ENCODE results near the gene KRT73. TPM values are rescaled to one million over a fixed set of nuclear protein-coding genes. Genes with fewer than 3 reads are reported as not detected.

KRT73 gene
- total RNA-seq, 2 experiments from 2014 or later = 0.19 TPM; not detected in 1

DNA sequence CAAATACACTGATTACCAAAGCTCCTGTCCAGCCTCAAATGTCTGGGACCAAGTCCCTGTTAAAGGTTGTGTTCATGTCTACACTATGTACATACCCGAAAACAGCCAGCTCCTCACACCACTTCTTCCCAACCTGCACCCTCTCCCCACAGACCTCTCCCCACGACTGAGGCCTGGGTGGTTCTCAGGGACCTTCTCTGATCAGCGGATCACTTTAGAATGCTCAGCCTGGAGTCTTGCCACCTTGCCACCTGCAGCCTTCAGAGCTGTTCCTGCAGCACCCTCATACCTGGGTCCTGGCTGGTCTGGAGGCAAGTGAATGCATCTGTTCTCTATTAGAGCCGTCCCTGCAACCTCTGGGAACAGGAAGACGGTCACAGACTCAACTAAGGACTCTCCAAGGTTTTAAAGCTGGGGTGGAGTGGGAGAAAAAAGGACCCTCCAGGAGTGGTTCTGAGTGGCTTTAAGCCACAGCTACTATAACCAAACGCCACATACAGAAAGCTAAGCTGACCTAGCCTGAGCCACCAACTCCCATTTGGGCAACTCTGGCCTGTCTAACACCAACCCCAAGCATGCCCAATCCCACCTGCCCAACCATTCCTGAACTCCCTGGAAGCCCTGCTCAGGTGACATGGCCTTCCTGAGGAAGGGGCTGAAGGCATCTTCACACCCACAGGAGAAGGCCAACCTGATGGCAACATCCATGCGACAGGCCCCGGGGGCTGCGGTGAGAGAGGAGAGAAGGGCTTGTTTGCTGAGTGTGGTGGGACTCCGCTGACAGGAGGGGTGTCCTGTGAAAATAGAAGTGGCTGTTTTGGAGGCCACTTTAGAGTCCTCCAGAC is 25.1 kb upstream of the KRT73 start:
- H3K27me3 Mint-ChIP-seq = no peaks in the 10 kb centered on the region
- H3K27ac Mint-ChIP-seq = no peak overlapping the region
- intact Hi-C loops (cut with micrococcal nuclease) = loop anchor here (10.0 kb wide), 1 partner anchor 59 kb away; no protein-coding TSS in a partner anchor
- peaks cover 50% of the 10 kb centered on the region for H3K4me1 Mint-ChIP-seq (ENCODE audit: low read depth)
- H3K4me3 Mint-ChIP-seq = no peak overlapping the region
- no peaks in the 10 kb centered on the region for H3K36me3 Mint-ChIP-seq
- ChIA-PET CTCF (no interaction called here), POLR2A (no interaction called here)
- no peaks in the 10 kb centered on the region for H3K9me3 Mint-ChIP-seq
- DNase-seq = no peak

- no peak overlapping the region for H3K4me3 Mint-ChIP-seq
- H3K36me3 Mint-ChIP-seq = no peaks in the 10 kb centered on the region
- no peaks in the 10 kb centered on the region for H3K27me3 Mint-ChIP-seq
- intact Hi-C loops (cut with micrococcal nuclease) = loop anchor here (10.0 kb wide), 1 partner anchor 57 kb away; no protein-coding TSS in a partner anchor
- peaks cover 41% of the 10 kb centered on the region for H3K4me1 Mint-ChIP-seq (ENCODE audit: low read depth)
- no peak for DNase-seq
- CTCF ChIA-PET = no interaction called here
- no peak overlapping the region for H3K27ac Mint-ChIP-seq
- no peaks in the 10 kb centered on the region for H3K9me3 Mint-ChIP-seq
- POLR2A ChIA-PET = no interaction called here
Measured at GRCh38 chr12:52641468-52641867, 23.1 kb upstream of the KRT73 start.

DNA sequence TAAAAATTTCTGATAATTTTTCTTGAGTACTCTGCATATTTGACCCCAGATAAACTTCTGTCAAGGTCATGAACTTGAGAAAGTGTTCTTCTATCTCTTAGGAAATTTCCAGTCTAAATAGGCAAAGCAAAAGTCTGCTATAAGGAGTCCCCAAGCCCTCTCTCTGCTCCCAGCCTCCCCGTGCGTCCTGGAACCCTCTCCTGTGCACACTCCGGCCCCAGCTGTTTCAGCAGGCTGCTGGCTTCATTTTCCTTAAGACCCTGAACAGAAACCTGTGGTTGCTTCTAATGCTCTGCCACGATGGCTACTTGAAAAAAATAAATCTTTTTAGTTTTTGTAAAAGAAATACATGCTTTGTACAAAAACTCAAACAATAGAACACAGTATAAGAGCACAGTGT is 18.9 kb upstream of the KRT73 start:
- intact Hi-C loops (cut with micrococcal nuclease) = no loop called here
- Mint-ChIP-seq H3K4me3 (no peak overlapping the region), H3K27ac (no peak overlapping the region), H3K9me3 (no peaks in the 10 kb centered on the region), H3K4me1 (ENCODE audit: low read depth) (peaks cover 26% of the 10 kb centered on the region), H3K27me3 (peaks cover 2% of the 10 kb centered on the region), H3K36me3 (no peaks in the 10 kb centered on the region)
- CTCF ChIA-PET = no interaction called here
- no peak for DNase-seq
- POLR2A ChIA-PET = no interaction called here

- Mint-ChIP-seq H3K9me3 (no peaks in the 10 kb centered on the region), H3K27ac (no peak overlapping the region), H3K4me1 (ENCODE audit: low read depth) (peaks cover 24% of the 10 kb centered on the region), H3K27me3 (peaks cover 2% of the 10 kb centered on the region), H3K4me3 (no peak overlapping the region), H3K36me3 (no peaks in the 10 kb centered on the region)
- no peak for DNase-seq
- POLR2A ChIA-PET = no interaction called here
- intact Hi-C loops (cut with micrococcal nuclease) = no loop called here
- CTCF ChIA-PET = no interaction called here
Measured at GRCh38 chr12:52636592-52637258, 18.4 kb upstream of the KRT73 start.

- CTCF ChIA-PET = interaction anchor here (0.7 kb wide), 1 partner anchor 1947 kb away, joined by 4 read pairs; no protein-coding TSS in a partner anchor
- Mint-ChIP-seq H3K4me3 (no peak overlapping the region), H3K36me3 (no peaks in the 10 kb centered on the region), H3K4me1 (ENCODE audit: low read depth) (peaks cover 19% of the 10 kb centered on the region), H3K9me3 (no peaks in the 10 kb centered on the region), H3K27ac (no peak overlapping the region), H3K27me3 (peaks cover 2% of the 10 kb centered on the region)
- POLR2A ChIA-PET = no interaction called here
- intact Hi-C loops (cut with micrococcal nuclease) = no loop called here
- no peak for DNase-seq
Measured at GRCh38 chr12:52636189-52636588, 17.8 kb upstream of the KRT73 start.

DNA sequence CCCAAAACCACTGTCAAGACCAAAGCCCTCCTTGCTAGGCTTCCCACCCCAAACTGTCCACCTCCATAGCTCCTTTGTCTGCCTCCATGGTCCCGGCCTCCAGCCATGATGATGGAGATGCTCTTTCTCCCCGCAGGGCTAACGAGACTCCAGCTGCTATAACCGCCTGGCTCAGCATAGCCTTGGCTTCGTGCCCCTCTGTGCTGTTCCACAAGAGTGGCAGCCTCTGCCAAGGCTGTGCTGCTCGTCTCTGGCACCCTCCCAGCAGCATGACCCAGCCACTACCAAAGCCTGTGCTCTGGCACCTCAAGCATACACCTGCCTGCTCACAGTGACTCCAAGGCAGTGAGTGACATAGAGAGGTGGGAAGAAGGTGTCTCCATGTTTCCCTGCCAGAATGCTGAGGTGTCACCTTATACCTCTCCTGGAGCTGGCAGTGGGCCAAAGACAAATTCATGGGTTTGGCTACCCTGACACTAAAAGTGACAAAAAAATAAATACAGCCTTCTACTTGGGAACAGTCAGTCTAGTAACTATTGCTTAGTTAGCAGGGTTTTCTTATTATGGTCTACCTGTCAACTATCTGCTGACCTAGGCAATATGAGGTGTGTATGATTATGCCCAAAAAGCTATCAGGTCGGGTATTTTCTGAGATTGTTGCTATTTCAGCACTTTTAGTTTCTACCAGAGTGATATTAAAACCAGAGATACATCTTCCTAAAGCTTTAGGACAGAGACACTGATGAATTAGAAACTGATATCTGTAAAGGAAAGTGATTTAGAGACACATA is 16.1 kb upstream of the KRT73 start:
- DNase-seq = no peak
- Mint-ChIP-seq H3K36me3 (no peaks in the 10 kb centered on the region), H3K4me3 (no peak overlapping the region), H3K4me1 (ENCODE audit: low read depth) (peaks cover 27% of the 10 kb centered on the region), H3K27ac (no peak overlapping the region), H3K27me3 (peaks cover 2% of the 10 kb centered on the region), H3K9me3 (no peaks in the 10 kb centered on the region)
- intact Hi-C loops (cut with micrococcal nuclease) = no loop called here
- ChIA-PET POLR2A (no interaction called here), CTCF (interaction anchor here (0.7 kb wide), 1 partner anchor 235 kb away, joined by 3 read pairs; no protein-coding TSS in a partner anchor)

DNA sequence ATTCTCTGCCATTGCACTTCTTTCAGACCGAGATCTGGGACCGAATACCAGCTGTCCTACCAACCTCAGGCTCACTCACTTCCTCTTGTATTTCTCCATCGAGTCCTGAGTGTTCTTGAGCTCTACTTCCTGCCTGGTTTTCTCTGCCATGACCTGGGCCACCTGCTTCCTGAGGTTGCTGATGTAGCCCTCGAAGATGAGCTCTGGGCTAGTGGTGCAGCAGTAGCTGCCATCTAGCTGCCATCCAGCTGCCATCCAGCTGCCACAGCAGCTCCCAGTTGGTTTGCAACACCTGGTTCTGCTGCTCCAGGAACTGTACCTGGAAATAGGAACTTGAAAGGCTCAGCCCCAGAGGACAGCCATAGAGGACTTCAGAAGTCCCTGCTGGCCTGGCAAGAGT is 15.0 kb upstream of the KRT73 start:
- H3K36me3 Mint-ChIP-seq = no peaks in the 10 kb centered on the region
- H3K27me3 Mint-ChIP-seq = peaks cover 2% of the 10 kb centered on the region
- DNase-seq = peak; percentile 26
- H3K27ac Mint-ChIP-seq = no peak overlapping the region
- intact Hi-C loops (cut with micrococcal nuclease) = no loop called here
- POLR2A ChIA-PET = no interaction called here
- CTCF ChIA-PET = interaction anchor here (0.6 to 1.3 kb wide), 3 partner anchors 167 to 252 kb away, joined by 3 read pairs; no protein-coding TSS in a partner anchor
- H3K9me3 Mint-ChIP-seq = no peaks in the 10 kb centered on the region
- no peak overlapping the region for H3K4me3 Mint-ChIP-seq
- peaks cover 27% of the 10 kb centered on the region for H3K4me1 Mint-ChIP-seq (ENCODE audit: low read depth)

- Mint-ChIP-seq H3K27me3 (peaks cover 2% of the 10 kb centered on the region), H3K27ac (no peak overlapping the region), H3K4me3 (no peak overlapping the region), H3K4me1 (ENCODE audit: low read depth) (peaks cover 27% of the 10 kb centered on the region), H3K36me3 (no peaks in the 10 kb centered on the region), H3K9me3 (no peaks in the 10 kb centered on the region)
- no peak for DNase-seq
- ChIA-PET POLR2A (no interaction called here), CTCF (interaction anchor here (1.3 kb wide), 1 partner anchor 252 kb away, joined by 3 read pairs; no protein-coding TSS in a partner anchor)
- intact Hi-C loops (cut with micrococcal nuclease) = no loop called here
Measured at GRCh38 chr12:52632656-52633055, 14.3 kb upstream of the KRT73 start.

DNA sequence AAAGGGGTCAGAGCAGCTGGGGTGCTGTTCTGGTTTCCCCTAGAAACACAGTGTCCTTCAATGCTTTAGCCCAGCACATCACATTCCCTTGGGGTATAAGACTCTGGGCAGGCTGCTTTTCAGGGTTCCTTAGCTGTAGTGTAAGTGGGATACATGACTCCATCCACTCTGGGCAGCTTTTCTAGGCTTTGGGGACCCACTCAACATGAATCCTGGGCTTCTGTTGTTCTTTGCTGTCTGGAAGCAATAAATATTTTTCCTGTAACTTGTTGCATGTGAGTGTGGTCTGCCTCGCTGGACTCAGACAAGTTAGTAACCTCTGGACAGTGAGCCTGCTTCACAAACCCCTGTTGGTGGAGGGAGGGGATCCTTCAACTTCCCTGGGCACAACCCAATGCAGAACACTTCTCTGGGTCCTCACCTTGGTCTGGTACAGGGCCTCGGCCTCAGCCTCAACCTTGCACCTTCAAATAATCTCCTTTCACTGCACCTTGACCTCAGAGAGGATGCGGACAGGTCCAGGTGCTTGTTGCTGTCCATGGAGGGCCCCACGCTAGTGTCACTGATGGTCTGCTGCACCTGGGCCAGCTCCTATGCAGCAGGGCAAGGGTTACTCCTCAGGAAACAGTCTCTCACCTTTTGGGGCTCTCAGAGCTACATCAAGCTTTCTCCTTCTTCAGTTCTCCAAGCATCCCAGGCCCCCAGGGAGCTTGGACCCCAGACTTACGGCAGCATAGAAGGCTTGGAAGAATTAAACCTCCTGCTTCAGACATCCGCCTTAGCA is 13.5 kb upstream of the KRT73 start:
- peaks cover 2% of the 10 kb centered on the region for H3K27me3 Mint-ChIP-seq
- DNase-seq = no peak
- peaks cover 29% of the 10 kb centered on the region for H3K4me1 Mint-ChIP-seq (ENCODE audit: low read depth)
- ChIA-PET CTCF (no interaction called here), POLR2A (no interaction called here)
- intact Hi-C loops (cut with micrococcal nuclease) = no loop called here
- no peak overlapping the region for H3K27ac Mint-ChIP-seq
- no peak overlapping the region for H3K4me3 Mint-ChIP-seq
- no peaks in the 10 kb centered on the region for H3K9me3 Mint-ChIP-seq
- no peaks in the 10 kb centered on the region for H3K36me3 Mint-ChIP-seq

DNA sequence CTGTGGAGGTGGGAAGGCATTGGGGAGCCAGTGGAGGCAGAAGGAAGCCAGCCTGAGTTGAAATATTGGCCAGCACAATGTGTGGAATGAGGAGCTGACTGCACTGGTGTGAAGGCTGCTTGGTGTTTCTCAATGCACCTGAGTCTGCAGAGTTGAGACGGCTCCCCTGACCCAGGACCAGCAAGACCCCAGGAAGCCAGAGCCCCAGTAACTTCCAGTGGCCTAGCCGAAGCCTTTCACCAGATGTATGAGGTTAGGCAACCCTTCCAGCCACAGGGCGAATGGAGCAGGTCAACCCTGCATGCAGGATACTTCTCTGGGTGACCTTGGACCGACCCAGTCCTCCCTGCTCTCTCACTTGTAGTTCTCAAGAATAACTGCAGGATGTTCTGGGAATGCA is 12.9 kb upstream of the KRT73 start:
- CTCF ChIA-PET = no interaction called here
- POLR2A ChIA-PET = no interaction called here
- H3K27ac Mint-ChIP-seq = no peak overlapping the region
- H3K4me3 Mint-ChIP-seq = no peak overlapping the region
- H3K4me1 Mint-ChIP-seq (ENCODE audit: low read depth) = peaks cover 29% of the 10 kb centered on the region
- H3K27me3 Mint-ChIP-seq = peaks cover 2% of the 10 kb centered on the region
- H3K9me3 Mint-ChIP-seq = no peaks in the 10 kb centered on the region
- no peaks in the 10 kb centered on the region for H3K36me3 Mint-ChIP-seq
- no peak for DNase-seq
- intact Hi-C loops (cut with micrococcal nuclease) = no loop called here

DNA sequence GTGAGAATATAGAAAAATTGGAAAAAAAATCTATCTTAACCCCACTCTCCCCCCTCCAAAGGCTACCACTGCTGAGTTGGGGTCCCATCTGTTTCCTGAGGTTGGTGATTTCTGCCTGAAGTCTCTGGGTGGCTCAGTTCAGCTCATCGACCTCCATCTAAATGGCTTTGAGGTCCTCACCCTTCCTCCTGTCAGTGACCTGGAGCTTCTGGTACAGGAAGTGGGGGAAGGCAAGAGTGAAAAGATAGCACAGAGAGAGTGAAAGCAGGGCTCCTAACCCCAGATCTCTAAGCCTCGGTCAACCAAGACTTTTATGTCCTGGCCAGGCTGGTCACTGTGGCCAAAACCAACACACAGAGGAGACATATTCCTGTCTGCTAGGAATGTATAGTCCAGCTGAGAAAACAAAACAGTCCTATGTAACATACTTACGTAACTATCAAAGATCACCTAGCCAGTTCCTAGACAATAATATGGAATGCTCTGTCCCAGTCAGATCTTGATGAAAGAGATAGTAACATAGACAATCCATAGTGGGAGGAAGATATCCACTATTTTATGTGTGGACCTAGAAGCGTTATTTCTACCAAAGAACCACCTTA is 12.3 kb upstream of the KRT73 start:
- no peaks in the 10 kb centered on the region for H3K36me3 Mint-ChIP-seq

More for the DNA sequence above, 12.3 kb upstream of the KRT73 start:
- POLR2A ChIA-PET = no interaction called here
- CTCF ChIA-PET = no interaction called here
- Mint-ChIP-seq H3K4me1 (ENCODE audit: low read depth) (peaks cover 29% of the 10 kb centered on the region), H3K27ac (no peak overlapping the region), H3K27me3 (peaks cover 2% of the 10 kb centered on the region), H3K9me3 (no peaks in the 10 kb centered on the region), H3K4me3 (no peak overlapping the region)
- intact Hi-C loops (cut with micrococcal nuclease) = no loop called here
- DNase-seq = no peak
